GM11168 (cell line): ENCODE results near the gene ATP2B2.

ENCODE experiments used
- in situ Hi-C: fragments of 300-500 bp; cut with MboI; formaldehyde crosslinking; loops from one replicate; pipeline ENCODE4 v1.12.0; 2022; ENCODE audit warnings: low sequenced_read_pairs; ENCODE audit not compliant: unreplicated experiment

Gene ATP2B2

DNA sequence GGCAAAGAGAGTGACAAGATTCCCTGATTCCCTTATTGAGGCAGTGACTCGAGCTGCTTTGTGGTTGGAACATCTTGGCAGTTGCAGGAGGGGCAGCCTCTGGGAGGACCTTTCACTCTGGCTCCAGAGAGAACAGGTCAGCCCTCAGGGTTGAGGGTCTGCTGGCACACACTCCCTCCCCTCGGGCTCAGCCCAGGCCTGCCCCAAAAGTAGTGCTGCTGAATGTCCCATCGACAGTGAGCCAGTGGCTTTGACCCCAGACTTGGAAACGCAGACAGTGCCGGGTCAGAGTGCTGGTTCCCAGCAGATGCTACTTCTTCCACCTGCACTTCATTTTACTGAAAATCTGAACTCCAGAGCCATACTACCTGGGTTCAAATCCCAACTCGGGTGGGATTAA is 25.6 kb upstream of the ATP2B2 start:
- in situ Hi-C loops = no loop called here

DNA sequence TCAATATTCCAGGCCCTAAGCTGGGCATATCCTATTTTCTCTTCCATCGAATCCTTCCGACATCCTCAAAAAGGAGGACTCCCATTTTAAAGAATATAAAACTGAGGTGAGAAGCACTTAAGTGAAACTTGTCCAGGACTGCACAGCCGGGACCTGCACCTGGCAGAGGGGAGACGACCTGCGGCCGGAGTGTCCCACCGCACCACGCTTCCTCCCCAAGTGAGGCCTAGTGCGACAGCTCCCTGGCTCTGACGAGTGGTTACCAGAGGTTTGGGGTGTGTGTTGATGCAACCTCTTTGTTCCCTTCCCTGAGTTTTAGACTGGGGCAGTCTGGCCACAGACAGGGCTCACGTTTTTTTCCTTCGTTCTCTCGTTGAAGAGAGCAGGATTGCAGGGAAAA is 24.9 kb upstream of the ATP2B2 start:
- in situ Hi-C loops = no loop called here

DNA sequence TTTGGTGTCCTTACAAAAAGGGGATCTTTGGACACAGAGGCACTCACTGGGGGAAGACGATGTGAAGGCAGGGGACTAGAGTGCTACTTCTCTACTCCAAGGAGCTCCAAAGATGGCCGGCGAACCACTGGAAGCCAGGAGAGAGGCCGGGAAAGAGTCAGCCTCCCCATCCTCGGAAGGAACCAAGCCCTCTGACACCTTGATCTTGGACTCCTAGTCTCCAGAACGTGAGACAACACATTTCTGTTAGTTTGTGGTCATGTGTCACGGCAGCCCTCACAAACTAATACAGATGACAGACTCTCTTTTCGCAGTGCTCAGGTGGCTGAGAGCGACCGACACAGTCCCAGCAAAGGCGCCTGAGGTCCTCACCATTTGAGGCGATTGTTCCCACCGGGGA is 24.4 kb upstream of the ATP2B2 start:
- in situ Hi-C loops = no loop called here

DNA sequence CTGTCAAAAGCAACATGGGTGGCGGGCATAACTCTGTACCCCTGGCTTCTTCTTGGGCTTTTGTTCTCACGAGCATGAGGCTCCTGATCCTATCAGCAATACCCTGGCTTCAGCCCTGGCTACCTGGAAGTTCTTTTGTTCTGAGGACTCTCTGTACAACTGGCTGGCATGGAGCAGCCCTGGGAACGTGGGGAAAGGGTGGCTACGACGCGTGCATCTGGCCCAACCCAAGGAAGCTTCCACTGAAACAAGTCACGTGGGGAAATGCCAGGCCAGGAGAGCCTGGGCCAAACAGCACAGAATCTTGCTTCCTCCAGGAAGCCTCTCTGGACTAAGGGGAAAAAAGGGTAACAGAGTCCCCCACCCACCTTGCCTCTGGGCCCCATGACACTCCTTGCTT is 22.7 kb upstream of the ATP2B2 start:
- in situ Hi-C loops = no loop called here

DNA sequence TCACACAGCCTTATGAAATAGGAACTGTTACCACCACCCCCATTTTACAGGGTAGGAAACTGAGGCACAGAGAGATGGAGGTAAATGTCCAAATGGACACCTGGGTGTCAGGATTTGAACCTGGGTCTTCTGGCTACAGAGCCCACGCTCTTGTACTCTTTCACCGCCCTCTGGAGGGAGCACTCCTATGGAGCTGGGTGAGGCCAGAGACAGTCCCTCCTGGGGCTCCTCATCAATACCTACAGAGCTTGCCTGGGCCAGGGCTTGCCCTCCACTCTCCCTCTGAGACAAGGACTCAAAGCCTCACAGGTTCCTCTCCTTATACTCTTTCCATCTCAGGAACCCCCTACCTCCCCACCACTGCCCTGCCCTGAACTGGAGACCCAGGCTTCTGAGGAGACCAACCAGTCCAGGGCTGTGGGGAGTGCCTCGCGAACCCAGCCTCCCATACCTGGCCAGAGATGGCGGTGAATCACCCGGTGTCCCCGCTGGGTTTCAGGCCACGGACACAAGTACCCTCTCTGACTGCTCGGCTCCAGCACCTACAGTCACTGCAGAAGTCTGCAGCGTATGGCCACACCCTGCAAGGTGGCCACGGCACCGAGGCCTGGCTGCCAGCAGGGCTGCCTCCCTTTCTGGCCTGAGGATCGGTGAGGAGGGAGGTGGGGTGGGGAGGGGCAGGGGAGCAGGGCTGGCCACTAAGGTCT is 22.1 kb upstream of the ATP2B2 start:
- in situ Hi-C loops = no loop called here

DNA sequence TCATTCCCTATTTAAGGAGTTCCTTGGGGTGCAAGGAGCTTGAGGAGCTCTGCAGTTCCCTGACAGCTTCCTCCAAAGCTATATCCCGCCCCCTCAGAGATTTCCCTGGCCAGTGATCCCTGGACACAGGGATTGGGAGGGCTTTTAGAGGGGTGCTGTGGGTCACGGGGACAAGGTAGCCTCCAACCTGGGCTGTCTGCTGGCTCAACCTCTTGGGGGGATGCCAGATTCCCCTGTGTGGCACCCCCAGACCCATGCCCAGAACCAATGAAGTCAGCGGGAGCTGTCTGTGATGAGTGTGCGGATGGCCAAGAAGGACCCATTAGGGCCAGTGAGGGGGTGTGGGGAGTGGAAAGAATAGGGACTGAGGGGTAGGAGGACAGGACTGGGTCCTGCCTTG is 21.0 kb upstream of the ATP2B2 start:
- in situ Hi-C loops = no loop called here

DNA sequence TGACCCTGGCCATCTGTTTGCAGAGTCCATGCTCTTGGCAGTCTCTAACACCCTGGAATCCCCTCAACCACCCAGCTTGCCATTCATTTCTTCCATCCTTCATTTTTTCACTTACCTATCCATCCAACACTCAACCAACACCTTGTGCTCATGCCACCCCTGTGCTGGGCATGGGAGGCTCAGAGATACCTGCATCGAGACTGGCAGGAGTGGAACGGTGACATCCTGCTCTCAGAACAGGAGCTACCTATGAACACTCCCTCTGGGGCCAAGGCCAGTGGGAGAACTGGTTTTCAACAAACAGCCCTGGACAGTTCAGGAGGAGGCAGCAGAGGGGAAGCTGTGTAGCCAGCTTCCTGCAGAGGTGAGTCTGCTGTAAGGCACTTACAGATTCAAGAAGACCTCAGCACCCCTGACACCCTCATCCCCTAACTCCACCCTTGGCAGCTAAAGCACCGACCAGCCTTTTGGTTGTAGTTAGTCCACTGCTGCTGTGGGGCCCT is 19.5 kb upstream of the ATP2B2 start:
- in situ Hi-C loops = no loop called here

DNA sequence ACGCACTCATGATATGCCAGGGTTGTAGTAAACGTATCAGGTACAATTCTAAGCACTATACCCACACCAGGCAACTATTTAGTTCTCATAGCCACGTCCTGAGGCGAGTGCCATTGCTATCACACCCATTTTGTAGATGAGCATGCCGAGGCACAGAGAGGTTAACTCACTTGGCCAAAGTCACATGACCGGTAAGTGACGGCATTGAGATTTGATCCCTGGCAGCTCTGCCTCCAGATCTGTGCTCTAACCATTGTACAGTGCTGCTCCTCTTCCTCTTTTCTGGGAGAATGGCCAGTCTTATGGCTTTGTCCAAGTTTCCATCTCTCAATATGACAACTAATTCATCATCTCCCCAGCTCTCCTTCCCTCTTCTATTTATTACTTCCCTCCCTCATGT is 18.9 kb upstream of the ATP2B2 start:
- in situ Hi-C loops = no loop called here

DNA sequence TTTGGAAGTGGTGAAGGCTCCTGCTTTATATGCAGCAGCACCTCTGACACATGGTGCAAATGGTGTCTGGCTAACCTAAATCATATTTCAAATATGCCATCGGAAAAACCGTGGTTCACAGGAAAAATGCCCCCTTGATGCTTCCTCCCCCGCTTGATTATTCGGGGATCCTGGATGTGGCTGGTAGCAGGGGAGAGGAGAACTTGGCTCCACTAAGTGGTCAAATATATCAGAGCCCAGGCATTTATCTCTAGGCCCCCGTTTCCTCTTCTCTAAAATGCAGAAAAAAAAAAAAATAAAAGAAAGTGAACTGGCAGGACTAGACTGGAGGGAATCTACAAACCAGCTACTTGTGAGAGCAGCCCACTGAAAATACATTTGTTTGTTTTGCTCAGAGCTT is 18.2 kb upstream of the ATP2B2 start:
- in situ Hi-C loops = no loop called here

DNA sequence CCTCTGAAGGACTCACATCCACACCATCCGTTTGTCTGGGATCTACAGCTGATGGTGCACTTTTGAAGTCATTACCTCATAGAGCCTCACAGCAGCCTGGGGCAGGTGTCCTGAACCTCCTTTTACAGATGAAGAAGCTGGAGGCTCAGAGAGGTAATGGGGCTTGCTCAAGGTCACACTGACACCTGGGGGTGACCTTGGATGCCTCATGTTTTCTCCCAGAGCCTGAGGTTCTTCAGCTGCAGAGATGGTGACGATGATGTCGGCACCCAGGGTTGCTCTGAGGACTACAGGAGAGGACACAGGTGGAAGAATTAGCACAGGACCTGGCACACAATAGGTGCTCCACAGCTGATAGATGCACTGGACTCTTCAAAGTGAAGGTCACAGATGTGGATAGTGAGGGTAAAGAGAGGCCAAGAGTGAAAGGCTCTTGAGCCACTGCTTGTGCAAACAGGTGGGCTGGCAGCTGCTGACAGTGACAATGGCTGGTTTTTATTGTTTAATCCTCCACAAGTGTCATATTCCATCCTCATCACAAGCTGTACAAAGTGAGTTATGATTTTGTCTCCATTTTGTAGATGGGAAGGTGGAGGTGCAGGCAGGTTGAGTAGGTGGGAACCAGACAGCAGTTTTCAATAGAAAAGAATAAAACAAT is 17.4 kb upstream of the ATP2B2 start:
- in situ Hi-C loops = no loop called here

DNA sequence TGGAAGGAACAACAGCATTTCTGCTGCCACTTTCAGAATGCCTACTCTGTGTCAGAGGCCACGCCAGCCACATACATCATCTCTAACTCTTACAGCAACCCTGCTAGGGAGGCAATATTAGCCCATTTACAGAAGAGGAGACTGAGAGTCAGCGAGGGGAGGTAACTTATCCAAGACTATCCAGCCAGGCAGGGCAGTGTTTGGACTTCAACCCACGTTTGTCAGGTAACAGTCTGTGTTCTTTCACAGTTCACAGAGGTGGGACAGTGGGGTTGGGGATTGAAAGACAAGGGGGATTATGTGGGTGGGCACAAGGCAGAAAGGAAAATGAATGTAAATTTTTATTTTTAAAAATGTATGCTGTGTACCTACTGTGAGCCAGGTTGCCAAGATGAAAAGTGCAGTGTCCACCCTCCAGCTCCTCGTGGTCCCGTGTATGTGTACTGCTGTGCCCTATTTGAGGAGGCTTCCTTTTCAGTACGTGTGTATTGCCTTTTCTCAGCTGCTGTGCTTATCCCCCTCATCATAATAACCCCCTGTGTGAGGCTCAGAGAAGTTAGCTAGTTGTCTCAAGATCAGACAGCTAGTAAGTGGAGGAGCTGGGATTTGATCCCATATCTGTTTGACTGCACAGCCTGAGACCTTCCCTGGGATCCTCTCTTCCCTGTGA is 16.5 kb upstream of the ATP2B2 start:
- in situ Hi-C loops = no loop called here

DNA sequence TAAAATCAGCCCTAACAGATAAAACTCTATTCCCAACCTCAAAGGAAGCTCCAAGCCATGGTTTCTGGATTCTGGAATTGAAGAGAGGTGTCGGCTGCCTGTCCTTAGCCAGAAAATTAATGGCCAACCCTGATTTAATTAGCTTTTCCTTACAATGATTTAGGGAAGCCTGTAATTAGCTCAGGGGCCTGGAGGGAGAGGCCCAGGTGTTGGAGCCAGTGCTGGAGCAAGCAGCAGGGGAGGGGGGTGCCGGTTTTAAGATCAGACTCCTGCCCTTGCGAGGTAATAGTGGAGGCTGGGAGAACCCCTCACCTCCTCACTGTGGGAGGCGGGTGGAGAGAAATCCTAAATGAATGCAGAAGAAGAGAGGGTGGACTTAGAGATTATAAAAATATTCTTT is 14.7 kb upstream of the ATP2B2 start:
- in situ Hi-C loops = no loop called here

DNA sequence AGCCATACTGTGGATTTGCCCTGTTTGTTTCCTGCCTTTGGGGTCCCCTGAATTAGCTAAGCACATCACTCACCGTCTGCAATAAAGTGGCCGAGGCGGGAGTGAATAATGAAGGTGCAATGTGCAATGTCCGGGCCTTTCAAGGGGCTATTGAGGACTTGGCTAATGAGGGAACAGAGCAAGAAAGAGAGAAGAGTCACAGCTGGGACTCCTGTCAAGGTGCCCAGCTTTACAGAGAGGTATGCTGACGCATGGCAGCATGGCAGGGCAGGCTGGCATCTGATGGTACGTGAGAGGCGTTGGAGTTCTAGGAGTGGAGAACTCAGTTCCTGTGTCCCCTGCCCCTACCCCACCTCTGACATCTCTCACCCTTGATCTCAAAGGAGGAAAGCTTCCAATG is 13.8 kb upstream of the ATP2B2 start:
- in situ Hi-C loops = loop anchor here (10.0 kb wide), 1 partner anchor 106 kb away; no protein-coding TSS in a partner anchor

DNA sequence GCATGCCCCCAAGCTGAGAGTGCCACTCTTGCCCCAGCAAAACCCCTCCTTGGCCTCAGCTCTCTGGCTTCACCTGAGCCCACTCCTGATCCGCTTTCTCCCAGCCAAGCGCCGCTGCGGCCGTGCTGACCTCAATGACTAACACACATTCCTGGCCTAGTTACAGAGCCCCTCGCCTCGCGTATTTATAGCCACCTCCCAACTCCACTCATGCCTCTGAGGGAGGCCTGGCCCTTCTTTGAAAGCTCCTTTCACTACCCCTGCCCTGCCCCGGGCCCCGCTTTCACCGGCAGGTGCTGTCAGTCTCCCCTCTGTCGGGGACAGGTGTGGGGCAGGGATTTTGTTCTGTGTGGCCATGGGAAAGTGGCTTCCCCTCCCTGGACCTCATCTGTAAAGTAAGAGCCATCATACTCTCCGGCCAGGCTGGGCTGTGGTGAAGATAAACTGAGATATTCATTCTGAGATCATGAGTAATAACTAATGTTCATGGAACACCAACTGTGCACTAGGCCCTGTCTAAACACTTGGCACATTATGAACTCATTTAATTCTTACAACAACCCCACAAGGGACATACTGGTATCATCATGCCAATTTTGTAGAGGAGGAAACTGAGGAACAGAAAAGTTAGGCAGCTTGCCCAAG is 13.2 kb upstream of the ATP2B2 start:
- in situ Hi-C loops = loop anchor here (10.0 kb wide), 1 partner anchor 106 kb away; no protein-coding TSS in a partner anchor

DNA sequence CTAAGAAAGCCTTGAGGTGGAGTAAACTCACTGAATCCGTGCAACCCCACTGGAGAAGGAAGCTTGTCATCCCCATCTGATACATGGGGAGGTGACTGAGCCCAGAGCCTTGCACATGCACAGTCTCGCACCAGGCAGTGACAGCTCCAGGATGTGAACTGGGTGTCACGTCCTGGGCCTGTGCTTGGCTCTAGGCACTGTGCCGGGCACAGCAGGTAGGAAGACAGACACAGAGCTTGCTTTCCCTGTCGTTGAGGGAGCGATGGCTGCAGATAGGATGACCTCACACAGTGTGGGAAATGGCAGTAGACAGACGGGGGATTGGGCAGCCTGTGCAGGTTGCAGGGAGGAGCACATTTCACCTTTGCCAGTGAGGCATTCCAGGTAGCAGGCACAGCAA is 12.2 kb upstream of the ATP2B2 start:
- in situ Hi-C loops = loop anchor here (10.0 kb wide), 1 partner anchor 107 kb away; no protein-coding TSS in a partner anchor

DNA sequence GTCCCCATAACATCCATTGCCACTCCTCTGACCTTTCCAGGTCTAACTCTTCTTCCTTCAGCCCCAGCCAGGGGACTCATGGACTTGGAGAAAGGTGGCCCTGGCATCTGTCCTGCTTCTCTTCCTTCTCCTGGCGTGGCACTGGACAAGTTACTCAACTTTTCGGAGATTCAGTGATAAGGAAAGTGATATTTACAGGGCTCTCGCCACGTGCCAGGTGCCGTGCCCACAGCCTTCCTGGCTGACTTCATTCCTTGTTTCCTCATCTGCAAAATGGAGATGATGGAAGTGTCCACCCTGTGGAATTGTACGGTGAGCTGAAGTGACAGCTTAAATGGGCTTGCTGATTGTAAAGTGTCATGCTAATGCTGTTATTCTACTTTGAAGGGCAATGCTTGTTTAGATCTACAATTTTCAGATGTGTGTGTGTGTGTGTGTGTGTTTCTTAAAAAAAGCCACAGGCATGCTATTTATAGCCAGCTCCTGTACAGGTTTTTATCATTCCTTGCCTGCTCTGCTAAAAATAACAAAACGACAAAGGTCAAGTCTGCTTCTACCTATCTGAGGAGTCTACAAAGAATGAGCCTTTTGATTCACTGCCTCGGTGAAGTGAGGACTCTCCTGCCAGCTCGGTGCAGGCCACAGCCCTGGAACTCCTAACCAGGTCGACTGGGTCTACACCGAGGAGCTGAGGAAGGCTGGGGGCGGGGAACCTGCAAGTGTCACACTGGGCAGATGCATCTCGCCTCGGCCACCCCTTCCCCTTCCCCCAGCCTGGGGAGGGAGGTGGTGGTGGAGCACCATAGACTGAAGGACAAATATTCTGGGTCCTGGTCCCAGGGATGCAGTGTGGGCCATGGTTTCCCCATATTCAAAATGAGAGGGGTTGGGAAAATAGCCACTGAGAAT is 11.4 kb upstream of the ATP2B2 start:
- in situ Hi-C loops = loop anchor here (10.0 kb wide), 1 partner anchor 108 kb away; no protein-coding TSS in a partner anchor

DNA sequence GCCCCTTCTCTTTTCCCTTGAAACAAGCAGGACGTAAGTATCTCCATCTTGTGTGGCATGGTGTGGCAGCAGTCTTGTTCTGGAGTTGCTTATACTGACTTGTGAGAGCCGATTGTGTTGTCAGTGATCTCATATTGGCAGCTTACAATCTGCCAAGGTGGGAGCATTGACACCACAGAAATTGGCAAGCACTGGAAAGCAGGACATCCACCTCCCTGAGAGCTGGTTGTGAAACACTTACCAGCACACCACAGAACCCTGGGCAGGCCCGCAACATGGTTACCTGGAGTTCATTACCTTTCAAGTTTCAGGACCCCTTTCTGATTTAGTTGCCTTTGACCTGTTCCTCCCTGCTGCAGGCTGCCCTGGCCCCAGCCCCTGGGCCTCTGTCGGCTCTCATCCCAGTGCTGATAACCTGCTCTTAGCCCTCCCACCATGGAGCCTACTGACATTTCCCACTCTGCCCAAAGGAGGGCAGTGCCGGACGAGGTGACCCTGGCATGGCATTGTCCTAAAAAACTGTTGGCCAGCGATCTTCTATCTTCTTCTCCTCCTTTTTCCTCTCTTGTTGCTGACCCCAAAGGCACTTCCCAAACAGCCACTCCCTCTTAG is 10.6 kb upstream of the ATP2B2 start:
- in situ Hi-C loops = loop anchor here (10.0 kb wide), 1 partner anchor 109 kb away; no protein-coding TSS in a partner anchor

DNA sequence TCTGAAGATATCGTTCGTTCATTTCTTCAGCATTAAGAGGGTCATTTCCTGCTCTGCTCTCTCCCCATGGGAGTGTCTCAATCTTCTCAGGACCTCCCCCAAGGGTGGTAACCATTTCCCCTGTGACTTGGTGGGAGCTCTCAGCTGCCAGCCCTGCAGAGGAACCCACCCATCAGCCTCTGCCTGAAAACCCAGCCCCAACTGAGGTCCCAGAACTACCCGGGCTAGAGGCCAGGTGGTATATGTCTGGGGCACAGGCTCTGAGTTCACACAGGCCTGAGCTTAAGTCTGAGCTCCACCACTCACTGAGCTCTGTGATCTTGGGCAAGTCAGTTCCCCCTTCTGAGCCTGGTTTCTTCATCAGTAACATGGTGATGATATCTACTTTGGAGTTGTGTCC is 10.0 kb upstream of the ATP2B2 start:
- in situ Hi-C loops = loop anchor here (10.0 kb wide), 1 partner anchor 109 kb away; no protein-coding TSS in a partner anchor
